Ureter (tissue), 1 donor: ENCODE data around the gene CWC25. TPM values are rescaled to one million over a fixed set of nuclear protein-coding genes. Genes with fewer than 3 reads are reported as not detected.
A peak's percentile ranks its signal among the peaks of the same experiment; 100 is the strongest.
"Not testable (repeated sequence)": the region's sequence is repeated elsewhere in the genome, so short reads cannot be mapped to it uniquely, and the experiment has no call there.

Experiments used
- DNase-seq: peaks from one replicate; pipeline ENCODE4 v3.0.0-alpha.2; 2020; ENCODE audit warnings: low spot score
- total RNA-seq: library from RNA; stranded (reverse); gene quantifications from one replicate; pipeline ENCODE4 v1.2.4, GENCODE V29; 2023
- donor health status: DM: yes; HTN: yes; CAD: no.

CWC25 gene
- total RNA-seq, 1 donor from 2014 or later: 29.0 TPM

DNA sequence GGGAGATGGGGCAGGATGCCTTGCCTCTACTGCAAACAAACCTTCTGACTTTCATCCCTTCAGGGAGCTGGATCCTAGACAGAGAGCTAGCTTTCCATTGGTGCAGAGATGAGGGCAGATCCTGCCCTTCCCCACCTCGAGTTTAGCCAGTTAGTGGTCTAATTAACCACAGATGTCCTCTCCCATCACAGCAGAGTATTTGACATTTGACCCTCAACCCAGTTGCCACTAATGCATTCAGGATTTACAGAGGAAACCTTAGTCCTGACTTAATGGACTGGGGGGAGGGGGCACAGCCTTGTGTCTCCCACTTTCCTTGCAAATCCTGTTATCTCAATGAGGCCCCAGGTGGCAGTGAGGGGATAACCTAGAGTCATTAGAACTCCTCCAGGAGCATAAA, 35.9 kb downstream of the CWC25 start:
- DNase-seq: no peak

DNA sequence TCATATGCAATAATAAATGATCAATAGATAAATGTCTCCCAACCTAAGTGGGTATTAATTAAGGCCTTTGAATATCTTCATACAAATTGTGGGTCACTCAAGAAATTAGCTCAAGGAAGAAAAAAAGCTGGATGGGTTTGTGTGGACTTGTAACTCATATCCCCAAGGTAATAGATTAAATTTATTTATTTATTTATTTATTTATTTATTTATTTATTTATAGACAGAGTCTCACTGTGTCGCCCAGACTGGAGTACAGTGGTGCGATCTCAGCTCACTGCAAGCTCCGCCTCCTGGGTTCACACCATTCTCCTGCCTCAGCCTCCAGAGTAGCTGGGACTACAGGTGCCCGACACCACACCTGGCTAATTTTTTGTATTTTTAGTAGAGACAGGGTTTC, 37.1 kb downstream of the CWC25 start:
- DNase-seq: not testable (repeated sequence)

DNA sequence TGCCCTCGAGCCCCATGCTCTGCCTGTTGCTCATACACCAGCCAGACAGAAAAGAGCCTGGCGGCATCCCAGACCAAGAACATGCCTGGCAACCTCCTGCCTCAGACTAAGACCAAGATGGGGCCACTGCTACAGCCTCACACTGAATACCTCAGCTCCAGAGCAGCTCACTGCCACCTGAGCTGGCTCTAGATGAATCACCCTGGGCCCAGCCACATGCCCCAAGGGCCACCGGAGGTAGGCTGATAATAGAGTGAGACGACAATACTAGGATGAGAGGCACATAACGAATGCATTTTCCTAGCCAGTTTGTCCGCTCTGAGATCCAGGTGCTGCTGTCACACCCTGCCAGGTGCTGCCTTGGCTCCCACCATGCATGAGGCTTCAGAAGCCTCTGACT, 38.7 kb downstream of the CWC25 start:
- DNase-seq: no peak

DNA sequence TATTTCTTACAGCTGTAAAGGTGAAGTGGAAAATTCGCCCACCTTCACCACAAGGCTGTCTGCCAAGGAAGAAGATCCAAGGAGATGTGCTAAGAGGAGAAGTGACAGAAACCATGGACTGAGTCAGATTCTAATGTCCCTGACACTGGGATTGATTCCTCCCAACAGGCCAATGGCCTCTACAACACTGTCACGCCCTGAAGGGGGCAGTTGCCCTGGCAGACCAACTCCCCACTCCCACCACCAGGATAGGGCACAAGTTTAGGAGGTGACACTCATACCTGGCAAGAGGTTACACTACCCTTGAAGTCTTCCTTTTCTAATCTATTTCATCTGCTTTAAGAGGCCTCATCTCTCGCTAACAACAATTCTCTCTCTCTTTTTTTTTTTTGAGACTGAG, 41.9 kb downstream of the CWC25 start:
- DNase-seq: no peak

DNA sequence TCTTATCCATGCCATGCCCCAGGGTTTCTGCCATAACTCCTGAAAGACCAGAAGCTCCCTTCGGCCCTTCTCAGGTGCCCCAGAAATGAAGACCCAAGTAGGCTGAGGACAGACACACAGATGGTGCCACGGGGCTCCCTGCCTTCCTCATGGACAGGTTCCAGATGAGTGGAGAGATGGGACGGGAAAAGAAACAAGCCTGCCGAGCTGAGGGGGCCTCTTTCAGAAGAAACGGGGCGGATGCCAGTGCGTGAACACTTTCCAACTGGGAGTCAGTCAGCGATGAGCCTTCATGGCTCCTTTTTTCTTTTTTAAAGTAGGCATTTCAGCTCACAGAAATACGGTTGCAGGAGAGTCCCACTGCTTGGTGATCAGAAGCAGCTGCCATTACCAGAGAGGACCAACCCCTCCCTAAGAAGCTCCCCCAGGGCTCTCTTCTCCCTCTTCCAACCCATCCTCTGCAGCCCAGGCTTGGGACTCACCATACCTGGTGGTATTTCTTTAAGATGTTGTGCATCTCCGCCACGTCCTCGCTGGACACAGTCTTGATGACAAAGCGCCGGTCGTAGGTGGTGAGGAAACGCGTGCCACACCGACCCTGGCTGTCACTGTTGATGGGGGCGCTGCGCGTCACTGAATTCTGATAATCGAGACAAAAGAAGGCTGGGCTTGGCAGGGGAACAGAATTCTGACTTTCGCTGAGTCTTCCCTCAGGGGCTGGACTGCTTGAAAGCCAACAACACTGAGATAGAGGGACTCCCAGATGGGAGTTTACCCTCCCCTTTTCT, 45.0 kb downstream of the CWC25 start:
- no peak for DNase-seq

DNA sequence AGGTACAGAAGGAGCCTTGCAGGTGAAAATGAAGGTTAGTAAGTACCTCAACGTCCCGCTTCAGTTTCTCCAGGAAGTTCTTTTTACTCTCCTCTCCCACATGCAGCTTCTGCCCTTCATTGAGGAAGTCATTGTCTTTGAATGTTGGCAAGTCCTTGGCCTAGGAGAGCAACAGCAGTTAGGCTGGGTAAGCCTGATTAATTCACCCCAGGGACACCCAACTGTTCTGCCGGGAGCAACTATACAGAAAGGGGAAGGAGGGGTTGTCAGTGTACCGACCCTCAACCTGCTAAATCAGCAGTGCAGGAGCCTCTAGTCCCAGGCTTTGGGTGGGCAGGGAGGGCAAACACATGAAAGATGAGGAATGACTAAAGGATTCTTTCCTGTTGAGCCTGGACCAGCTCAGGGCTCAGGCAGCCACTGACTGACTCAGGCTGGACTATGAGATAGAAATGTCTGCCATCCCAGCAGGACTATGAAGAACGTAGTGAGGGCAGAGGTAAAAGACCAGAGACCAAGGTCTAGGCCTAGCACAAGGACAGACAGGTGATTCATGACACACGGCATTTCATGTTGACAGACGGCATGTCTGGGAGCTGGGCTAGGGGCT, 47.4 kb downstream of the CWC25 start:
- no peak for DNase-seq

GRCh38 chr17:38773258-38773657, 51.9 kb downstream of the CWC25 start:
- DNase-seq: no peak

DNA sequence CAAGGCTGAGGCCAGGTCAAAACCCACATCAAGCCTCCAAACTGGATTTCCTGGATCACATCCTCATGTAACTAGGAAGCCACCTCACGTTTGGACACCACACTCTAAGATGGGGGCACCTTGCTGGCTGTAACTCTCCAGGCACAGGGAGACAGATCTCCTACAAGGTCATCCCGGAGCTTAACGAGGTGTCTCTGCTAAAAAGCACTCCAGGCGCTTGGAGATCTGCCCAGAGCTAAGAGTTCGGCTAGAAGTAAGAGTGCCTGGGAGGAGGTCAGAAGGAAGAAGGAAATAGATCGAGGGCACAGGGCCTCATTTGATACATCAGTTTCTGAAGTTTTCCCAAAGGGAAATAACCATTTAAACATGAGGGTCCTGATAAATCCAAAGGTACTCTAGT, 56.7 kb downstream of the CWC25 start:
- no peak for DNase-seq

DNA sequence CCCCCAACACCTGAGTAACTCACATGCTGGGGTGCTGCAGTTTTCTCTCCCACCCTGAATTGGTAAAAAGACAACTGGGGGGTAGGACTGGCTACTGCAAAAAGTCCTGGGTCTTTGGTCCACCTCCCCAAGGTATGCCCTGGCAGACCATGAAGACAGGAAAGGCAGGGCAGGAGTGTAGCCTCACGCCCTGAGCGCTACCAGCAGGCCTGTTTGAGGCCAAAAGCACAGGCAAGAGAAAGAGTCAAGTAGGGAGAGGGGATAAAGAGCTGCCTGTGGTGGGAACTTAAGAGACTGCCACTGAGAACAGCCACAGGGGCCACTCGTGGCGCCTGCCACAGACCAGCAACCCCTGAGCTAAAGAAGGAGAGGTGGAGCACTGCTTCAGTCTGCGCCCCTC, 58.8 kb downstream of the CWC25 start:
- DNase-seq: no peak

DNA sequence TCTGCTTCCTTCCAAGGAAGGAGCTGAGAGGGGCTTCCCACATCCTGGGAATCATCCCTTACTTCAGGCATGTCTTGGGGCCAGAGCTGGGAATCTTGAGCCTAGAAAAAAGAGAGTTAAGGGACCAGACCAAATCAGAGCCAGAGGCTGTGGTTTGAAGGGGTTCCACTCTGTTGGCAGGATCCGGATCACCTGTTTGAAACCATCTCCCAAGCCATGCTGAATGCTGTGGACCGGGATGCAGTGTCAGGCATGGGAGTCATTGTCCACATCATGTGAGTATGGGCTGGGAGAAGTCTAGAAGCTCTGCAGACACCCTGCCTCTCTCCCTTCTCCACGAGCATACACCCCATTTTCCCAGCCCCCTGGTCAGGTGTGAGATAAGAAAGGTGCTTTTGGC, 62.9 kb downstream of the CWC25 start:
- no peak for DNase-seq

- DNase-seq: no peak
These were observed 63.5 kb downstream of the CWC25 start for GRCh38 chr17:38761612-38762011.

GRCh38 chr17:38753071-38753506, 72.0 kb downstream of the CWC25 start:
- DNase-seq: no peak

GRCh38 chr17:38752308-38753070, 72.6 kb downstream of the CWC25 start, which contains the start of gene PSMB3:
Gene PSMB3 (plus strand): TSS chr17:38752741. CDS start chr17:38752827, 86 bp downstream.
- DNase-seq: peak; percentile 99

DNA sequence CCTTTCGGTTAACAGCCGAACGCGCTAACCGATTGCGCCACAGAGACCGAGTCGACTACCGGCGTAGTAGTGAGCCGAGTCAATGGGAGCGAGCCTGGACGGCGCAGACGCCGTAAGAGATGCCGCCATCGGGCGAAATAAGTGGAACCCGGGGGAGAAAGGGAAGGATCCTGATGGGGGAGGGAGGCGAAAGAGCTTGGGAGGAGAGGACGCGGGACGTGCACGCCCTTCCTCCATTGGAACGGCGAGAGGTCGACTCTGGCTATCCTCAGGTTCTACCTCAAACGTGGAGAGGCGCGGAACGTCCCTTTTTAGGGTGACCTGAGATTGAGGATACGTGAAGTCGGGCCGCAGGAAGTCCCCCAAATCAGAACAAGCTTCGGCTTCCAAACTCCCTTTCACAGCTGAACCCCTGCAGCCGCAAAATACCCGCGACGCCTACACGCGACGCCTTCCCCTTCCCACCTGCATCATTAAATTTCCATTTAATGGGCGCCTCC, 73.3 kb downstream of the CWC25 start:
- DNase-seq: peak; percentile 91

DNA sequence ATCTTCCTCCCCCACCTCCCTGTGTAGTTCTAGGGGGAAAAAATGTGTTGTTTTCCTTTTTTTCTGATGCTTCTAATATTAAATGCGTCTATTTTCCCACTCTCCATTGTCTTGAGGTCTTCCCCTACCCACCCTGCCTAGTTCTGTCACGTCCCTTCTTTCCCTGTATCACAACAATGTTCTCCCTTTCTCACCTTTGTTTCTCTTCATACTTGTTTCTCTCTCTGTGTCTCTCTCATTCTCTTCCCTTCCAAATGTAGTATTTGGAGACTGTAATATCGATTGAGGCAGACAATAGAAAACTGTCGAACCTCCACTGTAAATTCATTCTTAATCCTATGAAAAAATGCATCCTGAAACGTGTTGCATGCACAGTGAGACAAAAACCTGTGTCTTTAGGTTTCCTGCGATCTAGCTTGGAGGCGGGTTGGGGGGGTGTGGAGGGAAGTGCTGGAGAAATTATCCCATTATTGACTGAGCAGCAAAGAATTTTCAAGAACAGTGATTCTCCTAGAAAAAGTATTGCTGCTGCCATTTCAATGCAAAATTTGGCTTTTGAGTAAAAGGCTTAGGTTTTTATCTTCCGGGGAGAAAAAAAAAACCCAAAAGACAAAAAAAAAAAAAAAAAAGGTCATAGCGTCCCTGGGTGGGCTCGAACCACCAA, 73.8 kb downstream of the CWC25 start:
- no peak for DNase-seq

Other genes starting within 250 kb of the CWC25 start
- gene SRCIN1, start 219.4 kb downstream of the CWC25 start, total RNA-seq: 22.6 TPM
- gene EPOP, start 150.4 kb downstream of the CWC25 start, total RNA-seq: 3.4 TPM
- gene MLLT6, start 120.0 kb downstream of the CWC25 start, total RNA-seq: 209 TPM
- gene CISD3, start 95.0 kb downstream of the CWC25 start, total RNA-seq: 60.1 TPM
- gene PCGF2, start 77.0 kb downstream of the CWC25 start, total RNA-seq: 54.5 TPM
- 156 TPM for gene PSMB3, start 72.6 kb downstream of the CWC25 start, total RNA-seq
- gene PIP4K2B, start 25.8 kb downstream of the CWC25 start, total RNA-seq: 44.7 TPM
- 1,659 TPM for gene RPL23, start 28.4 kb upstream of the CWC25 start, total RNA-seq
- 126 TPM for gene LASP1, start 44.7 kb upstream of the CWC25 start, total RNA-seq
- gene FBXO47, start 142.1 kb upstream of the CWC25 start, total RNA-seq: not detected